Renal pelvis (tissue), 4 donors: ENCODE results near the gene ACSL1. TPM values are rescaled to one million over a fixed set of nuclear protein-coding genes. Genes with fewer than 3 reads are reported as not detected.

ENCODE experiments used
- DNase-seq: peaks from one replicate; pipeline ENCODE4 v3.0.0-alpha.2; 2013
- polyA plus RNA-seq, 3 donors: library from polyadenylated mRNA; unstranded; fragments of 120-200 nt; gene quantifications; one replicate each; pipeline ENCODE4 v1.2.1, GENCODE V29; 2013; ENCODE audit not compliant: insufficient read length in 3 of 3

ACSL1 gene
- polyA plus RNA-seq, 3 donors = 46.8 to 64.5 (median 50.9) TPM

DNA sequence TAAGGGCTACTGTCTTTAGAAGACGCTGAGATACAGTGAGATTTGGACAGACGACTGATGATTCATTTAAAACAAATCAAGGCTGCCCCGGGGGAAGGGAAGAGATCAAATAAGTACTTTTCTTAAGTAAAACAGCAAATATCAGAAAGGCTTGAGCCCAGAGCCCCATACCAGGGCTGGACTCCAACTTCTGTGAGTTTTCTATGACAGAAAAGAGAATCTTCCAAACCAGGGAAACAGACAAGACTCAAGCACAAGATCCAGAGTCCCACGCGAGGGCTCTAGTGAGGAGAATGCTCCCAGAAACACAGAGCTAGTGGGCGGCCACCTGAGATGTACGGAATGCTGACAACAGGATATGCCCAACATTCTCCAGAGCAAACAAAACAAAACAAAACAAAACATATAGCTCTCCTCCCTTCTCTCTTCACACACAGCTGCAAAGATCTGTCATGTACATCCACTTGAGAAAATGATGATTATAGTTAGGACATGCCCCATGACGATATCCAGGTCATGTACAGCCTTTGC lies 13.1 kb downstream of the ACSL1 start:
- no peak for DNase-seq

DNA sequence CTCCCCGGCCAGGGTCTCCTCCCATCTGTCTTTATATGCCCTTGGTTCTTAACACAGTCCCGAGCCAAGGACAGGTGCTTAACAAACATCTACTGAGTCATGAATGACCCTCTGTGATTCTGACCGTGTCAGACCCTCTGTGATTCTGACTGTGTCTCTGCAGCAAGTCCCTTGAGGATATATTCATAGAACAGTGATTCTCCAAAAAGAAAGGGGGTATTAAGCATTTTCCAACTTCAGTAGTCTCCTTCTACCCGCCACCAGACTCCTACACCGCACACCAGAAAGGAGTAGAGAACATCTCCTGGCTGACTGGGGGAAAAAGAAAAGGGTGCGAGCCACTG lies 13.6 kb downstream of the ACSL1 start:
- DNase-seq = no peak

DNA sequence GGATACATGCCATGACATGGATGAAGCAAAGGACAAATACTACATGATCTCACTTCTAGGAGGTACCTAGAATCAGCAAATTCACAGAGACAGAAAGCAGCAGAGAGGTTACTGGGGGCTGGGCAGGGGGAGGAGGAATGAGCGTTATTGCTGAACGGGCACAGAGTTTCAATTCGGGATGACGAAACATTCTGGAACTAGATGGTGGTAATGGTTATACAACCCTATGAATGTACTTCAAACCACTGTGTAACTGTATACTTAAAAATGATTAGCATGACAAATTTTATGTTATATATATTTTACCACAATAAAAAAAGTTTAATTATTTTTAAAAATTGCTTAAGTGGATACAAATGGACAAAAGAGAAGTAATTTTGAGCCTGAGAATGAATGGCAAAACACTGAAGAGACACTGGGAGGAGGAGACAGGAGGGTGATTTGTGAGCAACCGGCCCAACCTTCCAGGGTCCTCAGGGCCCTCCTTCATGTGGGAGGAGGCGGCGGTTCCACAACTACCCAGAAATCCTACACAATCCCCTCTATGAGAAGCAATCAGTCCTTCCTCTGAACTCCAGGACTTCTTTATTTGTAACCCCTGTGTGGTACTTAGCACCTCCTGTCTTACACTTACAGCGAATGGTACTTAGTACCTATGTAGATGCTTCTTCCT lies 14.1 kb downstream of the ACSL1 start:
- DNase-seq = no peak

DNA sequence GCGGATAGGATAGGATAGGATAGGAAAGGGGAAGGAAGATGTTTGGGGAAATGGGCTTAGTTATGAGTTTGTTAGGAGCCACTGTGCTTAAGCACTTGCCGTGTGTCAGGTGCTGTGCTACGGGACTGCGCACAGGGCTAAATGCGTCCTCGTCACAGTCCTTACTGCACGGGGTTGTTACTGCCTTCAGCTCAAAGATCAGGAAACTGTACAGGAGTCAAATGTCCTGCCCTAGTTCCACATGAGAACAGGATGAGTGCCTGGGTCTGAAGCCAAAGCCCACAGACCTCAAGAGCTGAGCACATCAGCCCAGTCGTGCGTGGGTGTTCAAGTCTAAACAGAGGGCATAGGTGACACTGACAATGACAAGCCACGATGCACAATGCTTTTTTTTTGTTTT lies 15.0 kb downstream of the ACSL1 start:
- no peak for DNase-seq

DNA sequence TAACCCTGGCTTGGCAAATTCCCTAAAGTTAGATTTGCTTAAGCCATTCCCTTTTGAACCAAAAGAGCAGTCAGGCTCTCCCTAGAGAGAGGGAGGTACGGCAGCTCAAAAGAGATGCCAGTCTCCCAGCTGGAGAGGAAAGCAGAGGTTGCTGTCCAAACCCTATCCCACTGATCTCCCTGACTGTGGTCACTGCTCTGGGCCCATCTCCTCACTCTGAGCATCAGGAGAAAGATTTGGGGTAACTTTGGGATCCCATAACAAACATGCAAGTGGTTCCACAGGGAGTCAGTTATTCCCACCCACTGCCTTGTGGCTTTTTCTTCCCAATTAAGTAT lies 17.1 kb downstream of the ACSL1 start:
- DNase-seq = no peak

DNA sequence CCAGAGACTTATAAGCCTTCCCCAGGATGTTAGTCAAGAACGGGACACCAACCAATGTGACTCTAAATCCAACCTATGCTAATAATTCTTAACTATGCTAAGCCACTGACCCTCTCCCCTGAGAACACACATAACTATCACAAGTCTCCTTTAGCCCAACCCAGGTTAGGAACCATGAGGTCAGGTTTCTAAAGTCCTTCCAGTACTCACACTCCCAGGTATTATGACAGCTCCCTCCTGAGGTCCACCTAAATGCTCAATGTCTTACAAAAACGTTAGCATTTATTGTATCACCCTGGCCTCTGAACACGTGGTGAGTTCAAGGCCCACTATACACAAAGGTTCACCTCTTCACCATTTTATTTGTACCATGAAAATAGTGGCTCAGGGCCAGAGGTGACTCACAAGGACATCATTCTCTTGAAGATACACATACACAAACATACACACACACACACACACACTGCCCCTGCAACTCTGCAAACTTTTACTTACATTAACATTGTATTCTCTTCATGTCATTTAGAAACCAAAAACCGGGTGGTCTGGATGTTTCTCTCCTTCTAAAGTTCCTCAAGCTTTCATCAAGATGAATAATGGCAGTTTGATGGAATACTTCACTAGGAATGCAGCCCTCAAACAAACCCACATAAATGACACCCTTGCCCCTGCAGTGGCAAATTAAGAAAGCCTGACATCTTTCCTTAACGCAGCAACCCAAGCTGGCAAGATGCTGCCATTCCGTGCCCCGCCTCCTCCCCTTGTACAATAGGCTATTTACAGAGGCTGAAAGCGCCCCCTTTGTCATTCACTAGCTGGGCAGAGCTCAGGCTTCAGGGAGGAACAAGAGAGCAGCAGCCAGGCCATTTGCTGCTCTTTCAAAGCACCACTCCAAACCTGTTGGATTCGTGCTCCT lies 17.7 kb downstream of the ACSL1 start:
- no peak for DNase-seq

DNA sequence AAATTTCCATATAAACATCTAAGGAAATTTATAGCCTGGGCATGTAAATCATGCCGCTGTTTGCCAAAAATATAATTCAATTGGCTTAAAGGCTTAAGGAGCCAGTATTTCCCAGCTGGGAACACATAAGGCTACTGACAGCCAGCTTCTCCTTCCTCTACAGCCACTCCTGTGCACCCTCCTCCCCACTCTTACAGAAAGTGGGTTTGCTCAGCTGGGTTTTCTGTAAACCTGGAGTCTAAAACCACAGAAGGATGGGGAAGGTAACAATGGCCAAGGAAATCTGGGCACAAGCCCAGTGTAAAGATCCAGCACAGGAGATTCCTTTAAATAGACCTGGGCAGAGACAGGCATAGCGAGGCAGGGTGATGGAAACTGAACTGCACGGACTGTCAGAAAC lies 18.5 kb downstream of the ACSL1 start:
- DNase-seq = no peak

DNA sequence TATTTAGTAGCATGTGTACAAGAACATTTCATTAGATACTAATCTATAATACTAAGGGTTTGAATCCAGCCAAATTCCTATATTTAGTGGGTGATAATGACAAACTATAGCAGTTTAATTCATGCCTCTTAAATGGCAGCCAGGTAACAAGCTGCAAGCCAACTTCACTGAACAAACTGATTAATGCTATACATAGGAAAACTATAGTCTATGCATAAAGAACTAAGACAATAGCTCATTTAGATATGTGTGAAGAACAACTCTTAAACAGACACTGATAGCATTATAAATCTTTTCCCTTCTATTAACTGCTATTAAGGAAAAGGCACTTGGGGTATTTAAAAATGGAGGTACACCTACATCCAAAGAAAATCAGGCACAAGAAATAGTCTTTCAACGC lies 19.1 kb downstream of the ACSL1 start:
- DNase-seq = no peak

DNA sequence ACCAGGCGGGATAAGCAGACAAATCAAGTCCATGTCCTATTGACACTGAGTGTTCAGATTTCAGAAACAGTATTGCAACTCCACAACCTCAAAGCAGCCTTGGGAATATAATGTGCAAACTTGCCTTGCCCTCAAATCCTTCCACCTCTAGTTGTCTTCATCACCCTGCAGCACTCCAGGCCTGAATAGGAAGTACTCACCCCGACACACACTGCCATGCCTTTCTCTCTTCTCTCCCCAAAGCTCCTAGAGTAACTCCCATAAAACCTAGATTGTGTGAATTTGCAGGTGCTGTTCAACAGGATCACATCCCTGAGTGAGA lies 19.6 kb downstream of the ACSL1 start:
- no peak for DNase-seq

DNA sequence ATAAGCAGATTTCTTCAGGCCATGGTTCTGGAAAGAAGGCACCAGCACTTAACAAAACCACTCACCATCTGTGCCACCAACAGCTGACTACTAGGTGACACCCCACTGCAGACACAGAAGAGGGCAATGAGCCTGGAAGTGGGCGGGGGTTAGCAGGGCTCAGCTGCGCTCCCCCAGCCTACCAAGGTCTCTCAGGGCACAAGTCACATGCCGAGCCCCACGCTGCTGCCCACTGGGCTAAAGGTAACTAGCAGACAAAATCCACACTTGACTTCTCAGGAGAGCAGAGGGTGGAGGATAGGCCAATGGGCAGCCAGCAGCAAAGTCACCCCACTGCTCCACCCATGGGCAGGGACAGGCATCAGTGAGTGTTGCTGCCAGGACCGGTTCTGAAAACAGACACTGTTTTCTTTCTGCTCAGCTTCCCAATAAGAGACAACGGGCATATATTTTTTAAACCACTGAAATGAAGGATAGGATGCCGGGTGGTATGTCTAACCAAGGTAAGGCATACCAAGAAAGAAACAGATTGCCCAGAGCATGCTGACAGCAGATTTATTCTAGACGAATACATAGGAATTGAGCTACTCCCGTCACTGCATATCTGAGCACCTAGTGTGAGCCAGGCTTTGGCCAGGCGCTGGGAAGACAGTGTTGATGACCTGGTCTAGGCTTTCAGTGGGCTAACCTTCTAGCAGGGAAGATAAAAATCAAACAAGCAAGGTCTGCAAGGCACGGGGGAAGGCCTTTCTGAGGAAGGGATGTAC lies 20.1 kb downstream of the ACSL1 start:
- no peak for DNase-seq

DNA sequence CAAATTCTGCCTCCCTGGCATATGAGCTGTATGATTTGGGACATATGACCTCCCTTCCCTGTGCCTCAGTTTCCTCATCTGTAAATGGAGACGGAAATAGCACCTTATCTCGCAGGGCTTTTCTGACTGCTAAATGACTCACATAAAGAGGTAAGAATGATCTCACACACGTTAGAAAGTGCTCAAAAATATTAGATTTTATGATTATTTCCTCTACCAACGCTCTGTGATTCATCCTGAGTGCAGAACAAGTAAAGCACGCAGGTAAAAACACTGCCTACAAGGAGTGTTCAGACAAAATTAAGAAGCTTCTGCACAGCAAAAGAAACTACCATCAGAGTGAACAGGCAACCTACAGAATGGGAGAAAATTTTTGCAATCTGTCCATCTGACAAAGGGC lies 21.1 kb downstream of the ACSL1 start:
- no peak for DNase-seq

DNA sequence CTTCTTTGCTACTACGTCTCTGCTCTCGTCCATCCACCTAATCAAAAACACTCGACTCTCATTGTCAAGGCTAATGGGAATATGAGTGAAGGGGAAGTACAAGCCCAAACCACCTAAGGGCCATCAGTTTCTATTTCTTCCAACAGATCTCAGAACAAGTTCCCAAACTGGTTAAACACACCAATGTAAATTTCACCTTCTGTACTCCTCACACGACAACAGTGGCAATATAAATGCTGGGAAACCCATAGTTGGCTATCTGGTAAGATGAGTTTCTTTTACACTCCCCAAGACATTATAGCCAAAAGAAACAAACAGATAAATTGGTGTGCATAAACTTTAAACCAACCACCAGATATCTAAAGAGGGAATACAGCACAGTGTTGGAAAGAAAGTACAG lies 21.9 kb downstream of the ACSL1 start:
- no peak for DNase-seq

DNA sequence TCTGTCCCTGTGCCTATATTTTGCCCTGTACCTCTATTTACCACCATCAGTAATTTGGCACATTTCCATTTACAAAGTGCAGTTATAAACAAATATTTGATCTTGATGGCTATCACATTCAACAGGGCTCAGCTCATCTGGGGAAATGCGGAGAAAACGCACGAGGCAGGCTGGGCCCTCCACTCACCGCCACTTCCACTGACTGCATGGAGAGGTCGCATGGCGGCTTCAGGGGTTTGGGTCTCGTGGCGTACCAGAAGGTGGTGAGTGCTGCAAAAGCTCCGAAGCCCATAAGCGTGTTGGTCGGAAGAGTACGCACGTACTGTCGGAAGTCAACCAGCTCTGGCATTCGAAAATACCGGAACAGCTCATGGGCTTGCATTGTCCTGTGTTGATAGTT lies 22.6 kb downstream of the ACSL1 start:
- no peak for DNase-seq

DNA sequence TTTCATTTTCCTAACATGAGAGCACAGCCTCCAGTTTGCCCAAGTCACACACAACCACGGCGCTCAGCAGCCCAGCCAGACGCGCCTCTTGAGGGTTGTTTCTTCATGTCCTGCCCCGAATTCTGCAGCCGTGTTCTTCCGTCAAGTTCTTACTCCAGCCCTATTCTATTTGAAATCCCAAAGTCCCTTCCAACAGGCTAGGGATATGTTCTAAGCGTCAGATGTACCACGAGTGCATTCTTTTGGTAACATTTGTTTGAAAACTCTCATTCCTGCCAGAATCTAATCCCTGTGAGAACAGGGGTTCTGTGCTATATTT lies 23.1 kb downstream of the ACSL1 start:
- no peak for DNase-seq

DNA sequence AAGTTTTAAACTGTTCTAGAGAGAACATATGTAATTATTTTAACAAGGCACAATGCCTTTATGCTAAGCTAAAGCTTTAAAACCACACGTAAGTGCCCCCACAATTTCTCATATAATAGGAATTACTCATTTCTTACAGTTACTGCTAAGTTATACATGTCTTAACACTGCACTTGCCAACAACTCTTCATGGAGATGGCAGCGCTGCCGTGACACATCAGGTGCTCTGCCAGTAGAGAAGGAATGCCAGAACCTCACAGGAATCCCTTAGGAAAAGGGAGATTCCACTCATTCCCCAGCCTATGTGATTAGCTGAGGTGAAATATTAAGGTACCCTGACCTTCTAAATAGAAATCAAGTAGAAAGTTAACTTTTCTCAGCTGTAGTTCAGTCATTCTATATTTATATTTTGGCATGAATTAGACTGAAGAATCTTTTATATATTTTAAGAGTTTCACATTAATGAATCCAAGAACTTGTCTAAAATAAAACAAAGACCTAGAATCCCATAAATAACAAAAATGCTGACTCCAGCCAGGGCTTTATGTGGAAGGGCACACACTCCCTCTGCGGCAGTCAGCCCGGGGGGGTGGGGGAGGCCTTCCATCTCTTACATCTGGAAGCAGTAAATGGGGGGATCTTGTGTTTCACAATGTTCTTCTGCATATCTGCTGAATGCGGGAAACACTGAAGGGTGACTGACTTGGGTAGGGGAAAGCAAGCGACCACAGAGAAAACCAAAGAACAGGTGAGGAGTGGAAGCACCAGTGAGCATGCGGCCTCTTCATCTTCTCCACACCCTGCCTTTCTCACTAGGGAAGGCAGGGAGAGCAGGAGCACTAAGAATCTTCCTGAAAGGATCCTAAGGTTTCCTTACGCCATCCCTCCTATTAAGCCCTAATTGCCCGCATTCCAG lies 23.7 kb downstream of the ACSL1 start:
- no peak for DNase-seq

DNA sequence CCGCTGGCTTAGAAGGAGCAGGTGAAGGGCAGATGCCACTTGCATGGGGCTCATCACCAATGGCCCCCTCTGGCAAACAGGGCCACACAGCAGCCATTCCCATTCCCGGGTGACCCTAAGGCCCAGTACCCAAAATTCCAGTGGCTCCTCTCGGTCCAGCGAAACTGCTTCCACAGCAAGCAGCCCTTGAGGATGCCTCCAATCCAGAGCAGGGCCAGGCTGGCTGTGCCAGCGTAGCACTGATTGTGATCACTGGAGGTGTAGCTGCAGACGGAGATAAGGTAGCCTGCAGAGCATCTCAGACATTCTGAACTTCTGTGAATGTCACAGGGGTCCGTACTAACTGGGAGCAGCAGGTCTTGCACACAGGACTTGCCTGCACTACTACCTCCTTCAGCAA lies 27.3 kb downstream of the ACSL1 start:
- no peak for DNase-seq

DNA sequence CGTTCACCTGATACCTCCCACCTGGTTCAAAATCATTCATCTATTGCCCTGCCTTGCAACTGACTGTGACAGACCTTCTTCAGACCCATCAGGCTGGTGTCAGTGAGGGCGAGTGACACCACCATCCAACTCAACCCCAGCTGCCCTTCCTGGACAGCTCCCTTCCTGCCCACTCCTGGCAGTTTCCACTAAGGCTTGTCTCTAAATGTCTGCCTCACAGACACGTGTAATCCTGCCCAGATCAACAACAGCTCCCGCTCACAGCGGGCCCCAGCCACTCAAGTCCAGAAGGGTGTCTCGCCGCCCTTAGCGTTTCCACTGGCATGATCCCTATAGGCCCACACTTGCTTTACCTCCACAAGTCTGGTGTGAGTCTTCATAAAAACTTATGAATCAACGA lies 28.9 kb downstream of the ACSL1 start:
- DNase-seq = no peak

DNA sequence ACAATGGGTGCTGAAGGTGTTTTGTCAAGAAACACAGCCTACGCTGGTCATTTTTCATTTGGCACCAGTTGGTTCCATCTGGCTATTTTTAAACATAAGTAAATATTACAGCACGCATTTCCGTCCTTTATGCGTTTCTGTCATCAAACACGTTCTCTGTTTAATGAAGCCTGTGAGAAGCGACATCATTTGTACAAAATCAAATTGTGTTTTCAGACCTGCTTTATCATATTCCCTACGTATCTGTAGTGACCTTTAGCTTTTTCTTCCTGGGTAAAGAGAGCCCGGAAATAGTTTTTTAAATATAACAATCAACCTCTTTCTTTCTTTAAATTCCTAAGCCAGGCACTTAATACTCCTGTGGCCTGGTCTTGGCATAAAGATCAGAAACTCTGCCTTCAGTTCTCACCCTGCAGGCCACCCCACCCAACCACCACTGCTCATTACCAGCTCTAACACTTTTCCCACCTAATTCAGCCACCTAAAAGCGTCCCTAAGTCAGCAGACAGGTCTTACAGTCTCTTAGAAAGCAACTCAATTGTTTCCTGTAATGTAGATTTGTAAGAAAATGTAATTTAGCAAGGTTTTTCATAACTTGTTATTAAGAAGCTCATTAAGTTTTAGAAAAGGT lies 30.4 kb downstream of the ACSL1 start:
- DNase-seq = no peak

DNA sequence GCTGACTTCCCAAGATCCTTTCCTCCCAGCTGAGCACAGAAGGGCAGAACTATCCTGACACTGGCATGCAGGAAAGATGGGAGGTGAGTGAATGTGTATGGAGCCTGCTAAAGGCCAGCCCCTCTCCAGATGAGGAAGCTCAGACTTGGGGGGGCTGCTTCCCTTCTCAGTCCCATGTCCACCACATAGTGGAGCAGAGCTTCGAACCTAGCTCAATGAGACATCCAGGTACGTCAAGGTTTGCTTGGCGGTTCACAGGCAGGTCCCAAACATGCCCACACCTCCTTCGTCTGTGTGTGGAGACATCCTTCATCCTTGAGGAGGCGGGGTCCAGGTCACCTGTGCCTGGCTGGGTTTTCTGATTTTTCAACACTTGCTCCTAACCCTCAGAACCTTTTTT lies 31.3 kb downstream of the ACSL1 start:
- no peak for DNase-seq

DNA sequence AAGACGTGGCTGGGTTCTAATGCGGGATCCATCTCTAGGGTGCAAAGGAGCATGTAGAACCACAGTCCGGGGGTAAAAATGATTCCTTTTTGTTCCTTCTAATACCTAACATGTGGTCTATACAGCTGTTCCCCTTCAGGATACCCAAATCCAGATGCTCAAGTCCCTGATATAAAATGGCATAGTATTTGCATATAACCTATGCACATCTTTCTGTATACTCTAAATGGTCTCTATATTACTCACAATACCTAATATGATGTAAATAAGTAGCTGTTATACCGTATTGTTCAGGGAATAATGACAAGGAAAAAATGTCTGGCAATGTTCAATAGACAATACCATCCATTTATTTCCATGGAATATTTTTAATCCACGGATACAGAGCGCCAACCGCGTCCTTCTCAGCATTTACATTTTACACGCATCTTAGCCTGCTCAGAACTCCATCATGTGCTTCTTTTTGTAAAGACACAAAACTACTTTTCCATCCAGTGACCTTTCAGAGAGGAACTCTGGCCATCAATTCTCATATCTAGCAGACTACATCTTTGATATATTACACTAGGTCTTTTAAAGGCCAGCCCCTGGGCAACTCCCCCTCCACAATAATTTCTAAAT lies 31.9 kb downstream of the ACSL1 start:
- DNase-seq = no peak

DNA sequence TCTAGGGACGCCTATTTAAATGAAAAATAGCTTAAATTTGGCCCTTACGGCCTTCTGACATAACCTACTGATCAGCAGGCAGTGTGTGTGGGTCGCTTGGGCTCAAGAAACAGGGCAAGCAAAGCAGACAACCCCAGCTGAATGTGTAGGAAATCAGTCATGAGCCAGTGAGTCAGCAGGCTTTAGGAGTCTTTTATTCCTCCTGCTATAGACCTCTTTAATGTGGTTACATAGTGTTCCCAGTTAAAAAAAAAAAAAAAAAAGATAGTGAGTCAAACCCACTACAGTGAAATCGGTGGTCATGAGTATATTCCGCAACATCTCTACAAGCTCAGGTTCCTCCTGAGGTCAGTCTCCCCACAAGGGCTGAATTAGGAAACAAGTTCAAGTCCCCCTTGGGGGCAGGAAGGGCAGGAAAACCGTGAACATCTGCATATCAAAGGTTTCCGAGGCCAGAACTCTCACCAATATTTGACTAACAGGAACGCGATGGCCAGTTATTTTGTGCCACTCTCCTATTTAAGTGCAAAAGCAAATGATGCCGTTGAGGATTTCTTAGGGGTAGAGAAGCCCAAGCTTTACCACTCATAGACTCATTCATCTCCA lies 32.7 kb downstream of the ACSL1 start:
- no peak for DNase-seq
